ENCODE results near the gene HIC1. TPM values are rescaled to one million over a fixed set of nuclear protein-coding genes. Genes with fewer than 3 reads are reported as not detected.

HIC1 gene
- total RNA-seq, 1 donor from 2014 or later, result 0.37 TPM

DNA sequence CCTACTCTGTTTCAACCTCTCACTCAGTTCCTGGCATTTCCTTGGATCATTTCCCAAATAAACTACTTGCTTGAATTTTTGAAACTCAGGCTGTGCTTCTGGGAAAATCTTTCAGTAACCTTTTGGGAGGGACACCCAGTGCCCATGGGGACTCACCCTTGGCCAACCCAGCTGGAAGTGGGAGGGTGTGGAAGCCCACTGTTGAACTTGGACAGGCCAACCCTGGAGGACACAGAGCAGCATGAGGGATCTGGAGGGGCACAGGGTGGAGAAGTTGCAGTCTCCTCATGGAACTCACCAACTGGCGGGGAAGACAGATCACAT lies 40.9 kb upstream of the HIC1 start:
- TF ChIP-seq, protein P1, sequence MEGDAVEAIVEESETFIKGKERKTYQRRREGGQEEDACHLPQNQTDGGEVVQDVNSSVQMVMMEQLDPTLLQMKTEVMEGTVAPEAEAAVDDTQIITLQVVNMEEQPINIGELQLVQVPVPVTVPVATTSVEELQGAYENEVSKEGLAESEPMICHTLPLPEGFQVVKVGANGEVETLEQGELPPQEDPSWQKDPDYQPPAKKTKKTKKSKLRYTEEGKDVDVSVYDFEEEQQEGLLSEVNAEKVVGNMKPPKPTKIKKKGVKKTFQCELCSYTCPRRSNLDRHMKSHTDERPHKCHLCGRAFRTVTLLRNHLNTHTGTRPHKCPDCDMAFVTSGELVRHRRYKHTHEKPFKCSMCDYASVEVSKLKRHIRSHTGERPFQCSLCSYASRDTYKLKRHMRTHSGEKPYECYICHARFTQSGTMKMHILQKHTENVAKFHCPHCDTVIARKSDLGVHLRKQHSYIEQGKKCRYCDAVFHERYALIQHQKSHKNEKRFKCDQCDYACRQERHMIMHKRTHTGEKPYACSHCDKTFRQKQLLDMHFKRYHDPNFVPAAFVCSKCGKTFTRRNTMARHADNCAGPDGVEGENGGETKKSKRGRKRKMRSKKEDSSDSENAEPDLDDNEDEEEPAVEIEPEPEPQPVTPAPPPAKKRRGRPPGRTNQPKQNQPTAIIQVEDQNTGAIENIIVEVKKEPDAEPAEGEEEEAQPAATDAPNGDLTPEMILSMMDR (conservative IDR thresholded peaks at IDR 0.05), result no peak
- peaks cover 26% of the 10 kb centered on the region for H3K4me1 Mint-ChIP-seq
- H3K27ac Mint-ChIP-seq (ENCODE audit: unreplicated experiment), result no peak overlapping the region
- H3K4me3 Mint-ChIP-seq, result no peak overlapping the region
- no peaks in the 10 kb centered on the region for H3K9me3 Mint-ChIP-seq
- H3K36me3 Mint-ChIP-seq (ENCODE audit: low read depth), result no peaks in the 10 kb centered on the region
- peaks cover 30% of the 10 kb centered on the region for H3K27me3 Mint-ChIP-seq (ENCODE audit: low read depth)
- DNase-seq (ENCODE audit: low read depth, low spot score), result no peak

DNA sequence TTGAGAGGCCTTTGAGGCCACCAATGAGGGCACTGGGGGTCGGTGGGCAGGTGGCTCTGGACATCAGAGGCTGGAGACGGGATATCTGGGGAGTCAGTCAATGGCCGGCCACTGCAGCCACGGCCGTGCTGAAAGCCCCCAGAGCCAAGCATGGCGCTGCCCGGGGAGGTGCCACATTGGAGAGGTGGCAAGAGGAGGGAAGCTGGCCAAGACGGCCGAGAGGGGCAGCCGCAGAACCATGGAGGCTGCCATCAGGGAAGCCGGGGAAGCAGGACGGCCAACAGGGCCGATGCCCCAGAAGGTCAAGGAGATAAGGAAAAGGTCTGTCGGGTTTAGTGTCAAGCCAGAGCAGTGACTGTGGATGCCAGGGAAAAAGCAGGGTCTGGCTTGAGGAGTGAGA lies 39.6 kb upstream of the HIC1 start:
- H3K27me3 Mint-ChIP-seq (ENCODE audit: low read depth), result peaks cover 44% of the 10 kb centered on the region
- no peak for DNase-seq (ENCODE audit: low read depth, low spot score)
- no peaks in the 10 kb centered on the region for H3K9me3 Mint-ChIP-seq
- peaks cover 31% of the 10 kb centered on the region for H3K4me1 Mint-ChIP-seq
- no peak overlapping the region for H3K27ac Mint-ChIP-seq (ENCODE audit: unreplicated experiment)
- no peak overlapping the region for H3K4me3 Mint-ChIP-seq
- no peaks in the 10 kb centered on the region for H3K36me3 Mint-ChIP-seq (ENCODE audit: low read depth)
- TF ChIP-seq, protein P1 (conservative IDR thresholded peaks at IDR 0.05), result no peak

DNA sequence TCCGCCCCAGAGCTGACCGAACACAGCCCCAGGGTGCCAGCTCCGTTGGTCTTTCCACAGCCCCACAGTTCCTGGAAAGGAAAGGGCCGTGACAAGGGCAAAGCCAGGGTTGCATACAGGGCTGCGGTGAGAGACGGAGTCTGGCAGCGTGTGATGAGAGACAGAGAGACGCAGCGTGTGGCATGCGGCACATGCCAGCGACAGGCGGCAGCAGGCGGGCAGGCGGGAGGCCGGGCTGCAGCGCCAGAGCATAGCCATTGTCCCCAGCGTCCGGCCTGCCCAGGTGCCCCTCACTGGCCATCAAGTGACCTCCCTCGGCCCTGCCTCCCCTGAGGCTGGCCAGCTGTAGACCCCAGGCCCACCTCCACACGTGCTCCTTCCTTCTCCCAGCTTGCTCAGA lies 38.4 kb upstream of the HIC1 start:
- H3K4me3 Mint-ChIP-seq, result no peak overlapping the region
- peaks cover 35% of the 10 kb centered on the region for H3K4me1 Mint-ChIP-seq
- TF ChIP-seq, protein P1 (conservative IDR thresholded peaks at IDR 0.05), result no peak
- peaks cover 51% of the 10 kb centered on the region for H3K27me3 Mint-ChIP-seq (ENCODE audit: low read depth)
- no peak overlapping the region for H3K27ac Mint-ChIP-seq (ENCODE audit: unreplicated experiment)
- H3K9me3 Mint-ChIP-seq, result no peaks in the 10 kb centered on the region
- H3K36me3 Mint-ChIP-seq (ENCODE audit: low read depth), result no peaks in the 10 kb centered on the region
- DNase-seq (ENCODE audit: low read depth, low spot score), result no peak

DNA sequence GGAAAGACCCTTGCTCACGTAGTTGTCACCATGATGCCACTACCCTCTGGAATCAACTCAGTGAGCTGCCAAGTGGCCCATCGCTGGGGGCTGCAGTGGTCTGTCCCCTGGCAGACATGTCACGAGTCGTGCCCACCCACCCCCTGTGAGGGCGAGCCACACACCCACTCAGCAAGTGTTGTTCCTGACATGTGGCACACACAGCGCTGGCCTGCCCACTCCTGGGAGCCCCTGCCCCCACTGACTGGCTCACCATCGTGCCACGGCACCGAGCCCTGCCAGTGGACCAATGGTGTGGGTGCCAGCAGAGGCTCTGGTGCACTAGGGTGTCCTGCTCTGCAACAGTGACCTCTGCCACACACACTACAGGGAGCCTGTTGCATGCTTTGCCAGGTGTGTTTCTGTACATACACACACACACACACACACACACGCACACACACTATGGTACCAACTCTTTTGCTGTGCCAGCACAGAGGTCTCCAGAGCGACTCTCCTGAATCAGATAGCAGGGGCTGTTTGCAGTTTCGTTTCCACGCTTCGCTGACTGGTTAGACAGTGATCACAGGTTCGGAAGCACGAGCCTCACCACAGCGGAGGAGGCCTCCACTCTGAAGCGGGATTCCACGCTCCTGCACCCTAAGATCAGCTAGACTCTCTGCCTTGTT lies 37.5 kb upstream of the HIC1 start:
- DNase-seq (ENCODE audit: low read depth, low spot score), result no peak
- no peaks in the 10 kb centered on the region for H3K36me3 Mint-ChIP-seq (ENCODE audit: low read depth)
- TF ChIP-seq, protein P1 (conservative IDR thresholded peaks at IDR 0.05), result no peak
- peaks cover 26% of the 10 kb centered on the region for H3K4me1 Mint-ChIP-seq
- H3K9me3 Mint-ChIP-seq, result no peaks in the 10 kb centered on the region
- H3K27ac Mint-ChIP-seq (ENCODE audit: unreplicated experiment), result no peak overlapping the region
- no peak overlapping the region for H3K4me3 Mint-ChIP-seq
- H3K27me3 Mint-ChIP-seq (ENCODE audit: low read depth), result peaks cover 57% of the 10 kb centered on the region

DNA sequence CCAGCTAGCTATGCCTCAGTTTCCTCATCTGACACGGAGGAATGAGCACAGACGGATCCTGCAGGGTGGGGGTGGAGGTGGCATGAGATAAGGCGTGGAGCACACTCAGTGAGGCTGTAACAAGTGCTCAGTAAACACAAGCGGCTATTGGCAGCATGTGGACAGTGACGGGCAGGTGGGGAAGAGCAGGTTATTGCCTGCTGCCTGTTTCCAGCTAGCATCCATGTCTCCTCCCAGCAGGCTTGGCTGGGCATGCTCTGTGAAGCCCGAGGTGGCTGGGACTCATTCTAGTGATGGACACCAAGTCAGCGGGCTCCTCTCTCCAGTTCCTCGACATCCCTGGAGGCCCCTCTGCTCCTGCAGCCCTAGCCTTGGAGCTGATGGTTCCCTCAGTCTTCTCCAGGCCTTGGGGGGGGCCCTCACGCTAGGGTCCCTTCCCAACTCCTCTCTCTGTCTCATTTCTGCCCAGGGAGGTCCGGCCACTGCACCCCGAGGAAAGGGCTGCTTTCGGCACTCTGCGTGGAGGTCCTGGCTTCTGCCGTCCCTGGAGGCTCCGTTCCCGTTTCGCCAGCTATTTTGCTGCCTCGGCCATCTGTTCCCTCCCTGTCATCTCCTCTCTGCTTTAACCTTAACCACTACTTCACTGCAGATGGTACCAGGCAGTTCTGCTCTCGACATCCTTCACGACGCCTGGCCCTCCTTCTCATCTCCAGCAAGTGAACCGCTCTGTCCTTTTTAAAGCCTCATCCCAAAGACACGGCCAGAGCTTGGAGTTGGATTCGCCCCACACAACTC lies 36.0 kb upstream of the HIC1 start:
- H3K9me3 Mint-ChIP-seq, result no peaks in the 10 kb centered on the region
- H3K4me1 Mint-ChIP-seq, result peaks cover 23% of the 10 kb centered on the region
- H3K36me3 Mint-ChIP-seq (ENCODE audit: low read depth), result no peaks in the 10 kb centered on the region
- TF ChIP-seq, protein P1 (conservative IDR thresholded peaks at IDR 0.05), result no peak
- H3K4me3 Mint-ChIP-seq, result no peak overlapping the region
- DNase-seq (ENCODE audit: low read depth, low spot score), result no peak
- peak overlapping the region; percentile 8 for H3K27ac Mint-ChIP-seq (ENCODE audit: unreplicated experiment)
- peaks cover 70% of the 10 kb centered on the region for H3K27me3 Mint-ChIP-seq (ENCODE audit: low read depth)
